CD1c-positive myeloid dendritic cell (primary cell): Measurements from ENCODE around the gene TSPAN12.

Experiments
- DNase-seq: peaks from one replicate; pipeline ENCODE4 v3.0.0-alpha.2; 2016; ENCODE audit errors: extremely low spot score

Gene TSPAN12

DNA sequence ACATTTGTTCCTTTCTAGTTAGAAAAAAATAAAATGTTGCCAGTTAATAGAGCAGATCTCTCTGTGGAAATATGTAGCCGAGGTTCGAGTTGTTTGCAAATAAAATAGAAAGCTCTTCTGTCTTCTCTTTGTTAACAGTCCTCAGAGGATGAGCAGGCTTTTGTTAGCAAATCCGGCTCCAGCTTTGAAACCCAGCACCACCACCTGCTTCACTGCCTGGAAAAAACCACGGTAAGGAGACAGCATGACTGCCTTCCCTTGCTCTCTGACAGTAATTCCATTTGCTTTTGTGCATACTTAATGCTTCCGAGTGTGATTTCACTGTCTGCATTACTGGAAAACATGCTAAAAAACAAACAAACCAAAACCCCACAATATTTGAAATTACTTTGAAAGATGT is 115.6 kb downstream of the TSPAN12 start:
- no peak for DNase-seq

DNA sequence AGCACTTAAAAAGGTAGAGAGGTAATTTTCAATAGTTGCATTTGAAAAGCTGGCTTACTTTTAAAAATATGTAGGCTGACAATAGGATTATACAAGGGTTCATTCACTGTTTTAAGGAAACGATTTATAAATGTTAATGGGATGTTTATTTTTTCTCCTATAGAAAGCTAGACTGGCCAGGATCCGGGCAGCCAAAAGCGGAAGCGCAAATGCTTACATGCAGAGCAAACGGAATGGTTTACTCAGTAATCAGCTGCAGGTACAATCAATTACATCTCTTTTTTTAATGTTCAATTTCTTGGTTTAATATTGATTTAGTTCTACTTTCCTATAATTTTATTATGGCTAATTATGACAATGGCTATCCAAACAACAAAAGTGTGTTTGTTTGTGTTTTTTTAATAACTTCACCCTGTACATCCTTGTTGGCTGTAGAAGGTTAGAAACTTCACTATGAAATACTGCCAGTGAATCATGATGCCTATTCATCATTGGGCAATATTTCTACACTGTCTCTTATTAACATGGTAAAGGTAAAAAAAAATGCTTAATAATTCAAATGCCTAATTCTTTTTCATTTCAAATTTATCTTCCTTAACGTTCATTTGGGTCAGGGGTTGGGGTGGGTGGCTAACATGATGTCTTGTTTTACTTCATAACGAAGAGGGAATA is 116.4 kb downstream of the TSPAN12 start:
- no peak for DNase-seq

DNA sequence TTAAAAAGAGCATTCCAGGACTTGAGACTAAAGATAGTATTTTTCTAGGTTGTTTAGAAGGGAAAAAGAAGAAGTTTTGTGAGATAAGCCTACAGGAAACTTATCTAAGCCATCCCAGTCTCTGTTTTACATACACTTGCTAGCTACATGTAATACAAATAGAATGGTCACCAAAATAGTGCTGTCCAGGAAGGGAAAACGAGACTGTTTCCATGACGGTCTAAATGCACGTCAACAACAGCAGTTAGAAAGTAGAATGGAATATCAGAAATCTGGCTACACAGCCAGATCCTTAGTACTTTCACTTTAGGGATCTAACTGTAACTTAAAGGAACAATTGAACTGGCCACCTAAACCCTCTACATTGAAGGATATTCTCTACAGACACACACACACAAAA is 117.6 kb downstream of the TSPAN12 start:
- DNase-seq, result no peak

DNA sequence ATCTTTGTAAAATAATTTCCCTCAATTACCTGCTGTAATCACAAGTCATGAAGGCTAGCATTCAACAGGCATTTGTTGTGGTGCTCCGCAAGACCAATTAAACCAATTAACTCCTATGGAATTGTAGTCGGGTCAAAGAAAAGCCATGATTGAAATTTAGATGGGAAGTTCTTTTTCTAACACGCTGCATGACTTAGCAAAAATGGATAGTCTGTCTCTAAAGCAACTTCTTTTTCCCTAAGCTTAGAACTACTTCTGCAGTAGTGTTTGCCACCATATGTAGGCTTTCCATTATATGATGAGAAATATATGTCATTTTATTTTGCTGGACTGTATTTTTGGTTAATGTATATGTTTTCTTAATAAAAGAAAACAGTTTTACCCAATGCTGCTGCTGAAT is 119.1 kb downstream of the TSPAN12 start:
- no peak for DNase-seq
